CD4-positive, alpha-beta T cell treated with Interleukin-4 for 4 hours (primary cell): ENCODE results near the gene TSKS.

Experiments
- DNase-seq: peaks from one replicate; pipeline ENCODE4 v3.0.0-alpha.2; 2020

TSKS gene

GRCh38 chr19:49763230-49763629, at the start of gene TSKS:
TSS of gene TSKS (minus strand) at chr19:49763306. CDS start at chr19:49763247, 59 bp downstream.
- DNase-seq: no peak

- no peak for DNase-seq
Measured at GRCh38 chr19:49812452-49812996, 49.4 kb upstream of the TSKS start.

DNA sequence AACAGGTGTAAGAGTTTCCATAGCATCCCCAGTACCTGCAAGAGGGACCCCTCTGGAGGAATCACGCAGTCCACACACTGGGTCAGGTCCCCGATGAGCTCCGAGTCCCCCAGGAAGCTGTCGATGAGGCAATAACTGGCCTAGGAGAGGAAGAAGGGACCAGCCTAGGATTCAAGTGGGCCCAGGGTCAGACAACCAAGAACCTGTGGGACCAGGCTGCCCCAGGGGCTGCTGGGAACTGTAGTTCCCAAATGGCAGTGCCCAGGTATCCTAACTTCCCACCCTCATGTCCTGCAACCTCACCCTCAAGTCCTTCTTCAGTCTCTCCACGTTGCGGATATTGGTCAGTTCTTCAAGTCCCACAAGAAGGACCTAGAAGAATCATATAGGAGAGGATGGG, 48.2 kb upstream of the TSKS start:
- DNase-seq: no peak

DNA sequence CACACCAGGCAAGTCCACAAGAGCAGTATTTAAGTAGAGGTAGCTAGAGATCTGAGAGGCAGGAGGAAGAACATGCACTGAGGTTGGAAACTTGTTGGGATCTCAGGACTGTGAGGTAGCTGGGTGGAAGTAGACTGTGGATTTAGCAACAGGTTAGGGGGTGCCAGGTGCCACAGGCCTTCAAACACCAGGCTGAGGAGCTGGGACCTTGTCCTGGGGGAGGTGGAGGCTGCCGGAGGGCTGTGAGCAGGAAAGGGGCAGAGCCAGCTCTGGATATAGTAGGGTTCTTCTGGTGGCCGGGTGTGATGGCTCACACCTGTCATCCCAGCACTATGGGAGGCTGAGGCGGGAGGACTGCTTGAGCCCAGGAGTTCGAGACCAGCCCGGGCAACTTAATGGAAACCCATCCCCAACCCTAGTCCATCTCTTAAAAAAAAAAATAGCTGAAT, 46.9 kb upstream of the TSKS start:
- no peak for DNase-seq

- DNase-seq: peak; percentile 51
Measured at GRCh38 chr19:49809160-49809940, 46.2 kb upstream of the TSKS start.

DNA sequence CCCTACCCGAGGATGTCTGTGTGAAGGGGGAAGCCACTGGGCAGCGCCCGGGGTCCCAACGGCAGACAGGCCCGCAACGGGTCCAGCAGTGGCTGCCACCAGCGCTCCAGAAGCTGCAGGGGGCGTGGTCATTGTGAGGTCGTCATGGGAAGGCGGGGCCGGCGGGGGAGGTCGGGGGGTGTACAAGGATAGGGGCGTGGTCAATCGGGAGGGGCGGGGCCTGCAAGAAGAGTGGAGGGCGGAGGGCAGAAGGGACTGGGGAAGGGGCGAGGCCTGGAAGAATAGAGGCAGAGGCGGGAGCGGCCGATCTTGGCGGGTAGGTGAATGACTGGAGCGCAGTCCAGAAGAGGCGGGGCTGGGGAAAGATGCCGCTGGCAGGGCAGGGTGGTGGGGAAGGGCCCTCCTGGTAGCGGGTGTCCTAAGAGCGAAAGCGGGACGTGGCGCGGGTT, 45.6 kb upstream of the TSKS start:
- peak; percentile 86 for DNase-seq

GRCh38 chr19:49807904-49808675, 45.0 kb upstream of the TSKS start:
- DNase-seq: no peak

DNA sequence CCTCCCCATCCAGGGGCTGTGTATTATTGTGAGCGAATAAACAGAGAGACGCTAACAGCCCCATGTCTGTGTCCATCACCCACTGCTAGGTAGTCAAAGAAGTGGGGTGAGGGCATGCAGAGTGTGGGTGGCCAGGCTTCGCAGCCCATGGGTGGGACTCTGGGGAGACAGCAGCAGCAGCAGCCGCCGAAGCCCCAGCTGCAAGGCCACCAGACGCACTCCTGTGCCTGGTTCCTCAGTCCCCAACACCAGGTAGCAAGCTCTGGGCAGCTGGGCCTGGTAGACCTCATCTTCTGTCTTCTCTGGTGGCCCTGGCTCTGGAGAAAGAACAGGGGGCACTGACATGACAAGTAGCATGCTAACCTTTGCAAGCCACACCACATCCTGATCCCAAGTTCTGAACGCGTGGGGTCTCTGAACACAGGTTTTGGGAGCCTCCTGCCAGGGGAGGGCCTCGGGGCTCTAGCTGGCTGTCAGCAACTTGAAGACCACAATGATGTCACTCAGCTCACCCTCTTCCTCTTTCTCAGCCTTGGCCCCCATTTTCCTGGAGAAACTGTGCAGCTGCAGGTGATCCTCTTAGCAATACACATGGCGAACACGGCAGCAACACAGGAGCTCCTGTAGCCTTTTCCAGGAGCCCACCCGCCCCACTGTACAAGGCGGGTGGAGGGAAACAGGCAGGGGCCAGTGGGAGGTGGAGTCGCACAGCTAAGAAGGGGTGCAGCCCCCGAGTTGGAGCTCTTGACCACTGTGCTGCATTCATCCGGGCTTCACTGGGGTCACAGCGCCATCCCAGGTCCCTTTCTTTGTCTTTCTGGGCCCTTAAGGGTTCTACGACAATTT, 44.2 kb upstream of the TSKS start:
- no peak for DNase-seq

DNA sequence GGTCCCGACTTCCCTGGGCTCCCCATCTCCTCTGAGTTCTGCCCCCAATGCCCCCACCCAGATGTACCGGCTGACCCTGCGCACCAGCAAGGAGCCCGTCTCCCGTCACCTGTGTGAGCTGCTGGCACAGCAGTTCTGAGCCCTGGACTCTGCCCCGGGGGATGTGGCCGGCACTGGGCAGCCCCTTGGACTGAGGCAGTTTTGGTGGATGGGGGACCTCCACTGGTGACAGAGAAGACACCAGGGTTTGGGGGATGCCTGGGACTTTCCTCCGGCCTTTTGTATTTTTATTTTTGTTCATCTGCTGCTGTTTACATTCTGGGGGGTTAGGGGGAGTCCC, 43.5 kb upstream of the TSKS start:
- no peak for DNase-seq

- DNase-seq: no peak
Measured at GRCh38 chr19:49805822-49806619, 42.9 kb upstream of the TSKS start.

DNA sequence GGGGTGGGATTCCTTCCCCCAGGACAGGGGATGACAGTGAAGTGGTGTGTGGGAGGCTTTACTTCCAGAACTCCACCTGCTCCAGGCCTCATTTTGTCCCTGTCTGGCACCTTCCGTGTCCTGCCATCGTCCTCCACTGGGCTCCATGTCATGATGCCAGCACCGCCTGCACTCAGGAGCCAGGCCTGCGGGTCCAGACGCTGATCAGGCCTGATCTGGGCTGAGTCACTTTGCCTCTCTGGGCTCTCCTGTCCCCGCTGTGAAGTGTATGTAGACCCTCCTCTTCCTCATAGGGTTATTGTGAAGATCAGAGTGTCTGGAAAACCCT, 40.4 kb upstream of the TSKS start:
- no peak for DNase-seq

DNA sequence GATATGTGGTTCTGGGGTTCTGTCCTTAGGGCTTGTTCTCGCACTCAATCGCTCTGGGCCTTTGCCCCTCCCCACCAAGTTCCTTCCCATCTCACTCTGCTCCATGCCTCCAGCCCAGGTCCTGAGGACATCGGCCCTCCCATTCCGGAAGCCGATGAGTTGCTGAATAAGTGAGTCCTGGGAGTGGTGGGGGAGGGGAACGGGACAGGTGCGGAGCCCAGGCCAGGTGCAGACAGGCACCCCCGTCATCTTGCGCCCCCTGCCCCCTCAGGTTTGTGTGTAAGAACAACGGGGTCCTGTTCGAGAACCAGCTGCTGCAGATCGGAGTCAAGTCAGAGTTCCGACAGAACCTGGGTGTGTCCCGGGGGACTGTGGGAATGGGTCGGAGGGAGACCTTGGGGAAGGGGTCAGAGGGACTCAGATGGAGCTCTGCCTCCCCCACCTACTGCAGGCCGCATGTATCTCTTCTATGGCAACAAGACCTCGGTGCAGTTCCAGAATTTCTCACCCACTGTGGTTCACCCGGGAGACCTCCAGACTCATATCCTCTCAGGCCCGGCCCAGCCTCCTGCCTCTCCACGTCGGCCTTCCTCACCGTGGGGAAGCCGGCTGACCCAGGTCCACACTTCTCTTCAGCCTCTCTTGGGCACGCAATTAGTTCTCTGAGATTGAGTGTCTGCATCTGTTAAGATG, 39.9 kb upstream of the TSKS start:
- DNase-seq: no peak

DNA sequence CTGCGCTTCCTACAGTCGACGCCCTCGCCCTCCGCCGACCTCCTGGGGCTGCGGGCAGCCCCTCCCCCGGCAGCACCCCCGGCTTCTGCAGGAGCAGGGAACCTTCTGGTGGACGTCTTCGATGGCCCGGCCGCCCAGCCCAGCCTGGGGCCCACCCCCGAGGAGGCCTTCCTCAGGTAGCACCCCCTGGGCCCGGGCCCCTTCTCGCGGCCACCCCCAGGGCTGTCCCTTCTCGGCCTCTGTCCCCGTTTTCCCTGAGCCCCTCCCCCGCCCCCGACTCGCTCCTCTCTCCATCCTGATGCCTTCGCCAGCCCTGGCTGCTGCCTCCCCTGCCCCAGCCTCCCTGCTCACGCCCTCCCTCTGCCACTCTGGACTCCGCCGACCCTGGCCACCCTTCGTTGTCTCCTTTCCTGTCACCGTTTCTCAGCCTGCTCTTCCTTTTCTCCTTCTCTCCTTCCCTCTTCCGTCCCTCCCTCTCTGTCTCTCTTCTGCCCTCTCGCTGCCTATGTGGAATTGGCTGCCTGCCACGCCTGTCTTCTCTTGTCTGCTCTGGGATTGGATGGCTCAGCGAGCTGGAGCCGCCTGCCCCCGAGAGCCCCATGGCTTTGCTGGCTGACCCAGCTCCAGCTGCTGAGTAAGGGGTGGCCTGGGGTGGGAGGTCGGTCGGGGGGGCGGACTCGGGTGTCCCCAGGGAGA, 39.0 kb upstream of the TSKS start:
- DNase-seq: no peak

- DNase-seq: no peak
Measured at GRCh38 chr19:49801401-49801888, 38.3 kb upstream of the TSKS start.

DNA sequence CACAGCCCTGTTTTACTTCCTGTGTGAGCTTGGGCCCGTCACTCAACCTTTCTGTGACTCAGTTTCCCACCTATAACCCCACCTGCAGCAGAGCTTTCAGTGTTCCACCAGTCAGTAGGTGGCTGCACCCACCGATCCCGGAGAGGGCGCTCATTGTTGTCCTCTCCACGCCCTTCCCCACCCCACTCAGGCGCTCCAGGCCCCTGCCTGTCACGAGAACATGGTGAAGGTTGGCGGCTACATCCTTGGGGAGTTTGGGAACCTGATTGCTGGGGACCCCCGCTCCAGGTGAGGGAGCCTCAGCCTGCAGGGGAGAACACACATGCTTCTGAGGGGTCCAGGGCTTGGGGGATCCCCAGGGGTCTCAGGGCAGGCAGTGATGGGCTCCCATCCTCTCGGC, 37.7 kb upstream of the TSKS start:
- no peak for DNase-seq

DNA sequence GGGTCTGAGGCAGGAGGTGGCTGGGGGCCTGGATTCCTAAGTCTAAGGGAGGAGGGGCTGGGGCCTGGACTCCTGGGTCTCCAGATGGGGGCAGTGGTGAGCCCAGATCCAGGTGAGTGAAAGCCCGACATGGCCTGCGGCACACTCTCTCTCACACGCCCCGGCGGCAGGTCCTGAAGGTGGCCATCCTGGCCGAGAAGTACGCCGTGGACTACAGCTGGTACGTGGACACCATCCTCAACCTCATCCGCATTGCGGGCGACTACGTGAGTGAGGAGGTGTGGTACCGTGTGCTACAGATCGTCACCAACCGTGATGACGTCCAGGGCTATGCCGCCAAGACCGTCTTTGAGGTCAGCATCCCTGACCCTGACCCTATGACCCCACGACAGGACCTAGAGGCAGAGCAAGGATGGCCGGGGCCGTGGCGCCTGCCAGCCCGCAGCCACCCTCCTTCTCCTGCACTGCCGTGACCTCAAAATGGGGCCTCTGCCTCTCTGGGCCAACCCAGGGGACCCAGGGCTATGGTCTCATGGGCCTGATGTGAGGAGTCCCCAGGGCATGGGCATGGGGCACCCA, 36.8 kb upstream of the TSKS start:
- no peak for DNase-seq

GRCh38 chr19:49799271-49799797, 36.2 kb upstream of the TSKS start:
- no peak for DNase-seq

DNA sequence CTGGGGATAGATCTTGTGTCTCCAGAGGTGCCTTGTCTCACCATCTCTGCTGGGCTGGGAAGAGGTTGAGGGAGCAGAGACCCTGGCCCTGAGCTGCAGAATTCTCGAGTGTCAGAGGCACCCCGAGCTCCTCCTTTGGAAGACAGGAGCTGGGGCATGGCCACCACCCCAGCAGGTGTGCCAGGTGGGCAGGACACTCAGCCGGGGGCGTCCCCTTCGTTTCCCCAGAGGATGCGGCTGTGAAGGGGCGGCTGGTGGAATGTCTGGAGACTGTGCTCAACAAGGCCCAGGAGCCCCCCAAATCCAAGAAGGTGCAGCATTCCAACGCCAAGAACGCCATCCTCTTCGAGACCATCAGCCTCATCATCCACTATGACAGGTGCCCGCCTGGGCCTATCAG, 35.5 kb upstream of the TSKS start:
- DNase-seq: no peak

DNA sequence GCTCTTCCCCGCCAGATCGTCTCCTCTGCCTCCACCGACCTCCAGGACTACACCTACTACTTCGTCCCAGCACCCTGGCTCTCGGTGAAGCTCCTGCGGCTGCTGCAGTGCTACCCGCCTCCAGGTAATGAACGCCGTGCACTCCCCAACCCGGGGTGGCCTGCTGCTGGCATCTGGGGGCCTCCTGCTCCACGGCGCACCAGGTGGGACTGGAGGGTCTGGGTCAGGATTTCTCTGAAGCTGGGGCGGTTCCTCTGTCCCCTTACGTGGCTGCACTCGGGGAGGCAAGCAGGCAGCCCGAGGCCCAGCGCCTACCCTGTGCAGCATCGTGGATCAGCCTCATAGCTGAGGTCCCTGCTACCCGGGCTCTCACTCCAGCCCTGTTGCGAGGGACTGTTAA, 32.5 kb upstream of the TSKS start:
- no peak for DNase-seq

DNA sequence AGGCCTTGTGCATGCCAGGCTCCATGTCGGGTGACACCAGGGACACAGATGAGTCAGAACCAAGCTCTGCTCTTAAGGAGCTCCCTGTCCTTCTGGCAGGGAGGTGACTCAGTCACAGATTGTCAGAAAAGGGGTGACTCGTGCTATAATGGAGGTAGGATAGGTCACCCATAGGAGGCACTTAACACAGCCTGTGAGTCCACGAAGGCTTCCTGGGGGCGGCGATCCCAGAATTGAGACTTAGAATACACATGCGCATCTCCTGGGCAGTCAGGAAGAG, 30.4 kb upstream of the TSKS start:
- no peak for DNase-seq
